AG09319 (cell line): ENCODE measurements around the gene ASCL5.

Experiments used
- DNase-seq: peaks from one replicate; pipeline ENCODE4 v3.0.0-alpha.2; 2010; ENCODE audit warnings: low read depth; ENCODE audit errors: extremely low read depth
- TF ChIP-seq, protein P1 (sequence below): IDR thresholded peaks from 2 replicates; pipeline ENCODE4 v1.5.1; 2011; ENCODE audit warnings: low read depth, mild to moderate bottlenecking, inconsistent platforms, low read length, moderate library complexity

The ASCL5 gene

DNA sequence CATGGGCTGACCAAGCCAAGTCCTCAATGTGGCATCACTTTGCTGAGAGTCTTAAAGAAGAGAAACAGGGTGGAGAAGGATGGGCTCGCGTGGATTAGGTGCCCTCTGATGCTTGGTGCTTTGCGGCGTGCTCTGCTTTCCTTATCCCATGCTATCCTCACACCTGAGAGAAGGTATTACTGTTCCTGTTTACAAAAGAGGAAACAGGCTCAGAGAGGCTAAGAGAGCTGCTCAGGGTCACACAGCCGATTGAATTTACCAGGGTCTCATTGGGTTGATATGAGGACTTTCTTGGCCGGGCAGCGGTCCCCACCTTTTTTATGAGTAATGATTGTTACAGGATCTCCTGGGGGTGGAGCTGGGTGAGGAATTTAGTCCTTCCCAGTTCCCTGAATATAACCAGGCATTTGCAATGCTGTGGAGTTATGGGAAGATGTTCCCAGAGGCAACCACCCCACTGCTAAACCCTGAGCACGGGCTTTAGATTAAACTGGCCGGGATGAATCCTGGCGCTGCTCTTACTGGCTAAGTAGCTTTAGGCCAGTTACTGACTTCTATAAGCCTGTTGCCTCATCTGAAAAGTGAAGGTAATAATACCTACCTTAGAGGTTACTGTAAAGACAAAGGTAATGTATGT is 4.5 kb downstream of the ASCL5 start:
- TF ChIP-seq, protein P1, sequence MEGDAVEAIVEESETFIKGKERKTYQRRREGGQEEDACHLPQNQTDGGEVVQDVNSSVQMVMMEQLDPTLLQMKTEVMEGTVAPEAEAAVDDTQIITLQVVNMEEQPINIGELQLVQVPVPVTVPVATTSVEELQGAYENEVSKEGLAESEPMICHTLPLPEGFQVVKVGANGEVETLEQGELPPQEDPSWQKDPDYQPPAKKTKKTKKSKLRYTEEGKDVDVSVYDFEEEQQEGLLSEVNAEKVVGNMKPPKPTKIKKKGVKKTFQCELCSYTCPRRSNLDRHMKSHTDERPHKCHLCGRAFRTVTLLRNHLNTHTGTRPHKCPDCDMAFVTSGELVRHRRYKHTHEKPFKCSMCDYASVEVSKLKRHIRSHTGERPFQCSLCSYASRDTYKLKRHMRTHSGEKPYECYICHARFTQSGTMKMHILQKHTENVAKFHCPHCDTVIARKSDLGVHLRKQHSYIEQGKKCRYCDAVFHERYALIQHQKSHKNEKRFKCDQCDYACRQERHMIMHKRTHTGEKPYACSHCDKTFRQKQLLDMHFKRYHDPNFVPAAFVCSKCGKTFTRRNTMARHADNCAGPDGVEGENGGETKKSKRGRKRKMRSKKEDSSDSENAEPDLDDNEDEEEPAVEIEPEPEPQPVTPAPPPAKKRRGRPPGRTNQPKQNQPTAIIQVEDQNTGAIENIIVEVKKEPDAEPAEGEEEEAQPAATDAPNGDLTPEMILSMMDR, result no peak
- no peak for DNase-seq

DNA sequence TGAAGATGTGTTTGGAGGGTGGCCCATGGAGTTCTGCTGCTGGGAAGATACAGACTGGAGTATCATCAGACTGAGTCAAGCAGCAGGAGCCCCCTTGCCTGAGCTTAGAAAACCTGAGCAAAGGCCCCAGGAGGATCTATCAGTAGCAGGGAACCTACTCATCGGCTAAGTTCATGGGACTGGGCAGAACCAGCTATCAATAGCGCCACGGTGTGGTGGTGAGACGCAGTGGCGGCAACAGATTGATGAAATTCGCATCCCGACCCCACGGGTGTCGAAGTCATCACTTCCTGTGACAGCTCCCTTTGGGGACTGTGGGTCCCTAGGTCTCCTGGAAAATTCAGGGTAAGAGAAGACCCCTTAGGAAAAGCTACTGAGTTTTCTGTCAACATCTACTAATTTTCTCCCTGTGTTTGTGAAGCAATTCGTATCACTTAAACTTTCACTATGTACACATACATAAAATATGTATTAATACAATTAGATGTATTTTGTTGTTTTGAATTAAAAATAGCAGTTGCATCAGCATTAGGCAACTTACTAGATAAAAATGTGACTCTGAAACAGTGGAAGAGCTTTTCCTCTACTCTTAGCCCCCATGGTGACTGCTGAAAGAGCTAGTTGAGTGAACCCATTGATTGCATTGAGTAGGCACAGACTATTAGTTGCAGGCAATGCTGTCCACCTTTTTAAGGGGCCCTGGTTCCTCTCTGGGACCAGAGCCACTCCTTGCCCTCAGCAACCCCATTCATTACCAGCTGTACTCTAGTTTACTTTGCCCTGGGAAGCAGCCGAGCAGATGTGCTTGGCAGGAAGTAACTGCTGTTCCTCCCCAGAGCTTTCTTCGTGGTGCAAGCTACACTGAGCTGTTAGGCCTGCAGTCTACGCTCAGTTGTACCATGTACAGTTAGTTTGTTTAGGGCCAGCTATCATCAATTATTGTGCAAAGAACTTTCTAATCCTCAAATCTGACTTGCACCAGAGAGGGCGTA is 7.5 kb downstream of the ASCL5 start:
- TF ChIP-seq, protein P1, result peak; percentile 56
- no peak for DNase-seq

DNA sequence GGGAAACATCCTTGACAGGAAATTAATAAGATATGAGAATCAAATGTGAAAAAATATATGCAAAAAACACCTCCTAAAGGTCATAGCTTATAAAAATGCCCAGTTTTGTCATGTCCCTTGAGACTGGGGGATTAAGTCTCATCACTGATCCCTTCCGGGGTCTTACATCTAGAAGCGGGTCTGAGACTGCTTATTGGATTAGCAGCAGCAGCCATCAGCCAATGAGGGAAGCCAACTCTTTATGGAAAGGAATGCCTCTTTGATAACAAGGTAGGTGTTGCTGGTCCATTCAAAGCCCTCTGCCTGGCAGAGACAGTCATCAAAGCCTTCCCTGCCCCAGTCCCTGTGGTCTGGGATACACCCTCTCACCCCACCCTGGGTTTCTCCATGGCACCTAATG is 10.9 kb downstream of the ASCL5 start:
- TF ChIP-seq, protein P1, result no peak
- DNase-seq, result no peak

DNA sequence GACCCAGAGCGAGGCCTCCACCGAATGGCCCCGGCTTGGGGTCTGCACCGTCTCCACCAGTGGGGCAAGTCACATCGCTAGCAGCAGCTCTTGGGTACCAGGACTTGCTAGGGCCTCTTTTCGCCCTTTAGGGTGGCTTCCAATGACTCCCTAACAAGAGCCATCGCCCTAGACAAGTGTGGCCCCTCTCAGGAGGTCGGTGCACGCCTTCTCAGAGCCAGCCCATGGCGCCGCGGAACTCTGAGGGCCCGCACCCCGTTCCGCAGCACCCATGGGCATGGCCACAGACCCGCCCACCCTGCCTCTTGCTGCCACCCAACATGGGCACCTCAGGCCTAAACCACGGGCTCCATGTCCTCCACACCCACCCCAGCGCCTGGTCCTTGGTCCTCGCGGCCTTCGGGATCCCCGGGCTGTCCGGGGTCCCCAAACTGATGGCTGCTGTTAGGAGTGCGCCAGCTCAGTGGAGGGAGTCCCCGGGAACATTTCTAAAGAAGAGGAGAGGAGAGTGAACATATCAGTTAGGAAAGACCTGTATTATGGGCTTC is 11.5 kb downstream of the ASCL5 start:
- DNase-seq, result no peak
- TF ChIP-seq, protein P1, result no peak

DNA sequence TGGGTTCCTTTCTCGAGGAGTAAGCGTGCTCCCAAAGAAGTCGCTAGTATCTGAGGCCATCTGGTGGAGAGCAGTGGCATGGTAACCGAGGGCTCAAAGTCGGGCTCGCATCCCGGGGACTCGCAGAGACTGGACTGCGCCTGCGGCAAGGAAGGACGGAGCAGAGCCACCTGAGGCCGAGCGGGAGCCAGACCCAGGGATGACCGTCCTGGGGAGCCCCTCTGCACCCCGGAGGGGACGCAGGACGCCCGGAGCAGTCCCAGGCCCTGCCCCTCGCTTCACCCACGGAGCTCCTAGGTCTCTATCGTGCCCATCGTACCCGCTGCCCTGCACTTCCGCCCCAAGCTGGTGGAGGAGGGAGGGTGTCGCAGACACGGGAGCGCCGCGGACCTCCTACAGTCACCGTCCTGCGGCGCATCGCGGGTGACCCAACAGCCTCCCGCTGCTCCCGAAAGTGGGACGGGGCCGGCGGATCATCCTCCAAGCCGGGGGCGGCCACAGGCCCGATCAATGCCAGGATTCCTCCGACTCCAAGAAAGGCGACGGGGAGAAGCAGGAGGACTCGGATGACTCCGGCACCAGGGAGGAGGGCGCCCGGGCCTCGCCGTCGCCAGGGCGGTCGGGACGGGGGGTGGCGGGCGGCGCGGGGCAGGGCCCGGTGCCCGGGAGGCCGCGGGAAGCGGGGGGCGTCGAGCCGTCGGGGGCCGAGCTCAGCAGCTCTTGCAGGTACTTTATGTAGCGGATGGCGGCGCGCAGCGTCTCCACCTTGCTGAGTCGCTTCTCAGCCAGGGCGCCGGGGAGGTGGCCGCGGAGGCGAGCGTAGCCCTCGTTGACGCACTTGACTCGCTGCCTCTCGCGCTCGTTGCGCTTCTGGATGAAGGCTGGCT is 12.5 kb downstream of the ASCL5 start:
- TF ChIP-seq, protein P1, result peak; percentile 94
- DNase-seq, result peak; percentile 83

DNA sequence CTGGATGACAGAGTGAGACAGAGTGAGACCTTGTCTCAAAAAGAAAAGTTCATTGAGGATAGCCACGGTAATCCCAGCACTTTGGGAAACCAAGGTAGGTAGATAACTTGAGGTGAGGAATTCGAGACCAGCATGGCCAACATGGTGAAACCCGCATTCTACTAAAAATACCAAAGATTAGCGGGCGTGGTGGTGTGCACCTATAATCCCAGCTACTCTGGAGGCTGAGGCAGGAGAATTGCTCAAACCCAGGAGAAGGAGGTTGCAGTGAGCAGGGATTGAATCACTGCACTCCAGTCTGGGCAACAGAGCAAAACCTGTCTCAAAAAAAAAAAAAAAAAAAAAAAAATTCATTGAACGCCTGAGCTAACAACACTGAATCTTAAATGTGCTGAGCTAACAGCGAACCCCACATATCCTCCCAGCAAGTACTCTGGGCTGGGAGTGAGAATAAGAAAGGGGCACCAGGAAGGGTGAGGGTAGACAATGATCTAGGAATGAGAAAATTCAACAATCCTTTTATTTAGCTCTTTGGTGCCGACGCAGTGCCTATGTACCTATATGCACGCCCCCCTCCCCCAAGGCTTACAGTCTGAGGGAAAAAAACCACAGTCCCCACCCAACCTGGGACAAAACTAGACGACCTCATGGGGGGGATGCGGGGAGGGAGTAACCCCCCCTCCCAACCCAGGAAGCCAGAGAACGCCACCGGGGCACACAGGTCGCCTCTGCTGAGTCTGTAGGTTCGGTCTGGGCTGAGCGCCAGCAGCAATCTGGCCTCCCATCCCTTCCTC is 13.3 kb downstream of the ASCL5 start:
- DNase-seq, result no peak
- TF ChIP-seq, protein P1, result no peak
